Suprapubic skin (tissue), 4 donors: Measurements from ENCODE around the gene CMC1.

Experiments used
- EP300 ChIP-seq: sonication (generic); formaldehyde crosslinking; IDR thresholded peaks from one replicate; pipeline ENCODE4 v1.6.1; 2017; ENCODE audit warnings: antibody characterized with exemption
- POLR2A ChIP-seq, 2 donors: fragments of 450-650 bp; IDR thresholded peaks; one replicate each; pipeline ENCODE4 v1.6.1; 2017; ENCODE audit warnings: antibody characterized with exemption in 2 of 2, mild to moderate bottlenecking in 2 of 2, moderate library complexity in 2 of 2
- POLR2AphosphoS5 ChIP-seq, 3 donors: sonication (generic); formaldehyde crosslinking; IDR thresholded peaks; one replicate each; pipeline ENCODE4 v1.6.1; 2017; ENCODE audit warnings: antibody characterized with exemption in 3 of 3
- TF ChIP-seq, protein P1 (sequence below), 2 donors: fragments of 200-600 bp in 1 of 2; fragments of 450-650 bp in 1 of 2; sonication (generic) in 1 of 2; IDR thresholded peaks; one replicate each; pipeline ENCODE4 v1.5.1; 2016 to 2019; ENCODE audit warnings: antibody characterized with exemption in 2 of 2, mild to moderate bottlenecking in 1 of 2, moderate library complexity in 1 of 2

DNA sequence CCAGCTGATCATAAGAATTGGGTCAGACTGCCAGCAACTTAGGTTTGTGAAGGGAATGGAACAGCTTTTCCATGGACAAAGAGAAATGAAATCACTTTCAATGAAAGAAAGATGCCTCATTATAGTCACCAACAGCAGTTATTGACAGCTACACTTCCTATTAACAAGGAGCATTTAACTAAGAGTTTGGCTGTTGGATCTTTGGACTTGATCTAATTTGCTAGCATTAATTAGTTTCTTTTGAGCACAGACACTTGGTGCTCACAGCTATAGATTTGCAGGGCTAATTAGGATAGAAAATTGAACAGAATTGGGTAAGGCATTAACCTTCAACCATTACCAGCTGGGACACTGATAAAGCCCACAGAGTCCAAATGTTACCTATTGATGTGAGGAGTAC lies 24.2 kb downstream of the CMC1 start:
- TF ChIP-seq, protein P1, sequence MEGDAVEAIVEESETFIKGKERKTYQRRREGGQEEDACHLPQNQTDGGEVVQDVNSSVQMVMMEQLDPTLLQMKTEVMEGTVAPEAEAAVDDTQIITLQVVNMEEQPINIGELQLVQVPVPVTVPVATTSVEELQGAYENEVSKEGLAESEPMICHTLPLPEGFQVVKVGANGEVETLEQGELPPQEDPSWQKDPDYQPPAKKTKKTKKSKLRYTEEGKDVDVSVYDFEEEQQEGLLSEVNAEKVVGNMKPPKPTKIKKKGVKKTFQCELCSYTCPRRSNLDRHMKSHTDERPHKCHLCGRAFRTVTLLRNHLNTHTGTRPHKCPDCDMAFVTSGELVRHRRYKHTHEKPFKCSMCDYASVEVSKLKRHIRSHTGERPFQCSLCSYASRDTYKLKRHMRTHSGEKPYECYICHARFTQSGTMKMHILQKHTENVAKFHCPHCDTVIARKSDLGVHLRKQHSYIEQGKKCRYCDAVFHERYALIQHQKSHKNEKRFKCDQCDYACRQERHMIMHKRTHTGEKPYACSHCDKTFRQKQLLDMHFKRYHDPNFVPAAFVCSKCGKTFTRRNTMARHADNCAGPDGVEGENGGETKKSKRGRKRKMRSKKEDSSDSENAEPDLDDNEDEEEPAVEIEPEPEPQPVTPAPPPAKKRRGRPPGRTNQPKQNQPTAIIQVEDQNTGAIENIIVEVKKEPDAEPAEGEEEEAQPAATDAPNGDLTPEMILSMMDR (IDR thresholded peaks at IDR 0.05), result no peak
- TF ChIP-seq POLR2A (IDR thresholded peaks at IDR 0.05), result no peak
- no peak for TF ChIP-seq EP300
- TF ChIP-seq POLR2AphosphoS5 (IDR thresholded peaks at IDR 0.05), result no peak
